HCEC 1CT (cell line): ENCODE results near the gene RBM18.

Experiments used
- DNase-seq: peaks from one replicate; pipeline ENCODE4 v3.0.0-alpha.2; 2017

The RBM18 gene

DNA sequence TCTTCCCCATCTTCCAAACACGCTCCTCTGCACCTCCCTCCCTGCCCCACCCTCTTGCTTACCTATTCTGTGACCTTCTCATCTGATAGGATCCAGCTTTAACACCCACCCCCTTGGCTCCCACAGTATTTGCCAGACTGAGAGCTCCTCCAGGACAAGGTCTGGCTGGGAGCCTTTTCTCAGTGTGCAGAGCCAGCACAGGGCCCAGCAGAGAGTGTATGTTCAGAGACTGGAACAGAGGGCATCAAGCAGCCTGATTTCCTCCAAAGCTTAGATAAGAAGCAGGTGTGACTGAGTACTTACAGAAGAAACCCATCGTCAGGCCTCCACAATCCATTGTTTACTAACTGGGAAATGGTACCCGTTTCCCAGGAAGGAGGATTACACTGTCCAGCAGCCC is 62.5 kb downstream of the RBM18 start:
- DNase-seq = no peak

DNA sequence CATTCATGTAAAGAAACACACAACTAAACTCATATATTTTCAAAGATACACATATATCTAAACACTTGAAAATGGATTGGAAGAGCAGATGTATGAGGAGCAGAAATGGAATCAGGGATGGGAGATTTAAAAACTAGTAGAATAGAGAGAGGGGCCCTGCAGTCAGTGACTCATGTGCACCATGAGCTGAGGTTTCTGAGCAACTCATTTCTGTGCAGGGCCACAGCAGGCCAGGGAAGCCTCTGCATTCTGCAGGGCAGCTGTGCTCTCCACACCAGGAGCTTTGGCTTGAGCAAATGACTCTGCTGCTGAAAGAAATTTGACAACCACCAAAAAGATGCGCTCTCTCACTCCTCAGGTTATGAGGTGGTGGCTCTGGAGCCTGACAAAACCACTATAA is 63.0 kb downstream of the RBM18 start:
- DNase-seq = peak; percentile 28

DNA sequence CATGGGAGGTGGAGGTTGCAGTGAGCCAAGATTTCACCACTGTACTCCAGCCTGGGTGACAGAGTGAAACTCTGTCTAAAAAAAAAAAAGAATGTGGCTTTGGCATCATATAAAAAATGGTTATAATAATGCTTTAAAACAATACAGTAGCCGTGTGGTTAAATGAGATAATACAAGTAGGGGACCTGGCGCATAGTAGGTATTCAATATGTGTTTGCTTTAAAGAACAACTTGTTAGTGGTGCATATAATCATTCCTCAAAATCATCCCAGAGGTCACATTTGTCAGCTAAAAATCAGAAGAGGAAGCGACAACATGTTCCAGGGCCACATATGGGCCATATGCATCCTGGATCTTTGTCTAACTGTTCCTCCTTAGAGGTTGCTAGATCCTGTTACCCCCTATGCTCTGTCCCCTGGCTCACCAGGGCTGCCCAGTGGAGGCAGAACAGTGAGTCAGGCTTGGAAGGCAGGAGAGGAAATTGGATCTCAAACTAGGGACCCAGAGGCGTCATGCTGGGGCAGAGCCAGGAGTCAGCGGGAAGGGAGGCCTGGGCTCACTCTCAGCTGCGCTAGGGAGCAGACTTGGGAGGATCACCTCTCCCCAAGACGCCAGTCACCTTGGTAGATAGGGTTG is 63.6 kb downstream of the RBM18 start:
- no peak for DNase-seq

DNA sequence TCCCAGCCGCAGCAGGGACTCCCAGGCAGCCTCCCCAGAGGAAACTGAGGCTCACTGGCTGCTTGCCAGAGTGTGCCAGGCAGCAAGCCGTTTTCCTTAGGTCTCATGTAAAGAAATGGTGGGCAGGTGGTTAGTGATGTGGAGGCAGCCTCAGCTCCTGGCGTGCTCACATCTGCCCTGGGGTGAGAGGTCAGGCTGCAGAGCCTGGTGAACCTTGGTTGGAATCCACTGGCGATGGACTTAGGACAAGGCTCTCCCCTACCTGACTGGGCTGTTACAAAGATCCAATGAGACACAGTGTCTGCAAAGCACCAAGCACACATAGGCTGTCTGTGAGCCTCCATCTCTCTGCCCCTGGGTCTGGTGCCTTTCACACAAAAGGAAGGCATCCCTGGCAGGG is 66.8 kb downstream of the RBM18 start:
- DNase-seq = no peak

DNA sequence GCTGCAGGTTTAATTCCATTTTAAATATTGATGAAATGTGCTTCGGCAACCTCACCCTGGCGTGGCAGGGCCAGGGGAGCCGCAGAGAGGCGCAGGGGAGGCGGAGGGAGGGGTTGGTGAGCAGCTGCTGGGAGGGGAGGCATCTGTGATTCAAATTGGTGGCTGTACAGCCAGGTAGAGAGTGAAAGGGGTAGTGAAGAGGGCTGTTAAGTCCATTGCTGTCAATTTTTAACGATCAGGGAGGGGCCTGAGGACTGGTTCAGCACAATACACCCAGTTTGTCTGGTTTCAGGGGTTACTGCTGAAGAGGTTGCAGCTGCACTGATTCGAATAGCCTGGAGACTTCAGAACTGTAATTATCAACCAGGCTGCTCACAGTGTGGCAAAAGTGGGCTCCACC is 67.2 kb downstream of the RBM18 start:
- DNase-seq = no peak

DNA sequence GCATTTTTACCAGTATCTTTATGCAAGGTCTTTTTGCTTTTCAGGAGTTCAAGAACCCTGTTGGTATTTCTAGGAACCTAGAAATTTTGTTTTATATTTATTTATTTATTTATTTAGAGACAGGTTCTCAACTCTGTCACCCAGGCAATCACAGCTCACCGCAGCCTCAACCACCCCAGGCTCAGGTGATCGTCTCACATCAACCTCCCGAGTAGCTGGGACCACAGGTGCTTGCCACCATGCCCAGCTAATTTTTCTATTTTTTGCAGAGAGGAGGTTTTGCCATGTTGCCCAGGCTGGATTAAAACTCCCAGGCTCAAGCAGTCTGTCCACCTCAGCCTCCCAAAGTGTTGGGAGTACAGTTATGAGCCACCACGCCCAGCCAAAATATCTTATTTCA is 68.8 kb downstream of the RBM18 start:
- DNase-seq = no peak

GRCh38 chr9:122193651-122194050 is 71.0 kb downstream of the RBM18 start:
- DNase-seq = no peak

- DNase-seq = no peak
Measured at GRCh38 chr9:122192914-122193525, 71.6 kb downstream of the RBM18 start.

GRCh38 chr9:122192261-122192875 is 72.3 kb downstream of the RBM18 start:
- no peak for DNase-seq

DNA sequence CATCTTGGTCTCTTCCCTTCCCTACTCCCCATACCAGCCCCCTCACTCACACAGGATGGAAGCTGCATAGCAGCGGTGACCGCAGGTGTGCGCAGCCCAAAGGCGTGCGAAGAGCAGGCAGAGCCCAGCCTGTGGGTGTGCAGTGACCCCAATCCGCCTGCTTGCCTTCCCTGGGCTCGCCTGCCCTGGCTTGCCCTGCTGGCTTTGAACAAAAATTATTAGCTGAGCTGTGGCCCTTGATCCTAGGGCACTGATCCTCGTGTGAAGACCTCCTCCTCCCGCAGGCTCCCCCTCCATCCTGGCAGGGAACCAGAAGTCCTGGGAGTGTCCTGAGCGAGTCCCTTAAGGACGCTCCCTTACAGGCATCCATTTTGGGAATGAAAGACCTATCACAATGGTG is 73.1 kb downstream of the RBM18 start:
- no peak for DNase-seq

GRCh38 chr9:122190597-122191381 is 73.9 kb downstream of the RBM18 start:
- DNase-seq = no peak

DNA sequence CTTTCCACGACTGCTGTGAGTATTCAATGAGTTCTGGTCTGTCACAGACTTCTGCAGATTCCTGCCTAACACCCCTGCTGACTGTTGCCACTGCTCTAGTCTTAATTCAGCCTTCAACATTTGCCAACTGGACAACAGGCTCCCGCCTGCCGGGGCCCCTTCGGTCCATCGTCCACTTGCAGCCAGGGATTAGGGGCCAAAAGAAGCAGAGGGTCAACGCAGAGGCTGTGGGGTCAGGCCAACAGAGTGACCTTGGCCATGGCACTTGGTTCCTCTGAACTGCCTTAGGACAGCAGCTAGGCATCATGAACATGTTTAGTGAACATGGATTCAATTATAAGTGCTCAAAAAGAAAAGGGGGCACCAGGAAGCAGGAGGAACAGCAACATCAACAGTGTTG is 76.3 kb downstream of the RBM18 start:
- no peak for DNase-seq
